Panc1 (cell line): Measurements from ENCODE around the gene NEDD8. TPM values are rescaled to one million over a fixed set of nuclear protein-coding genes. Genes with fewer than 3 reads are reported as not detected.

Experiments used
- ATAC-seq: fragments of 200-7000 bp; cut with Tn5 transposase; 2 replicates; pipeline ENCODE4 v1.9.1; 2020; ENCODE audit warnings: mild to moderate bottlenecking, moderate library complexity
- BruUV-seq: library from RNA; stranded (reverse); fragments of 400-500 nt; replicated peaks from 2 replicates; lab custom pipeline; 2021; lab: Mats Ljungman, UMichigan
- CTCF ChIA-PET: fragments of 300-600 bp; sonication (Branson Sonifier 250); formaldehyde crosslinking; loops from one replicate; lab custom pipeline; 2022; ENCODE audit warnings: antibody characterized with exemption; lab: Charles Lee
- POLR2A ChIA-PET: fragments of 300-600 bp; sonication (Branson Sonifier 250); formaldehyde crosslinking; loops from one replicate; lab custom pipeline; 2022; ENCODE audit warnings: antibody characterized with exemption; lab: Charles Lee
- DNase-seq: peaks from one replicate; pipeline ENCODE4 v3.0.0-alpha.2; 2010; ENCODE audit warnings: low read depth, low spot score
- H3K27ac ChIP-seq: 2 replicates; pipeline ENCODE4 v1.5.1; 2011; ENCODE audit warnings: mild to moderate bottlenecking, low read length, inconsistent platforms
- H3K27me3 ChIP-seq: fragments of 200-500 bp; sonication (Bioruptor generic); 2 replicates; pipeline ENCODE4 v1.6.0; 2014; ENCODE audit warnings: low read length, inconsistent platforms; ENCODE audit not compliant: control insufficient read depth, insufficient read depth
- H3K36me3 ChIP-seq: fragments of 200-500 bp; sonication (Bioruptor generic); 2 replicates; pipeline ENCODE4 v1.5.1; 2014; ENCODE audit warnings: inconsistent platforms, mild to moderate bottlenecking, low read length, moderate library complexity; ENCODE audit not compliant: control insufficient read depth, insufficient read depth
- H3K4me1 ChIP-seq: 2 replicates; pipeline ENCODE4 v1.5.1; 2011; ENCODE audit warnings: inconsistent platforms, mild to moderate bottlenecking, low read length, moderate library complexity; ENCODE audit not compliant: control insufficient read depth, insufficient read depth
- H3K4me3 ChIP-seq, 2 experiments: 2 replicates each; pipeline ENCODE4 v1.5.1; 2011 to 2012; ENCODE audit warnings: low read depth in 2 of 2, low read length in 2 of 2, mild to moderate bottlenecking in 2 of 2, inconsistent platforms in 1 of 2, moderate library complexity in 1 of 2
- H3K9me3 ChIP-seq: fragments of 200-500 bp; sonication (Bioruptor generic); 2 replicates; pipeline ENCODE4 v1.5.1; 2014; ENCODE audit warnings: low read depth, mild to moderate bottlenecking, inconsistent platforms, low read length, moderate library complexity; ENCODE audit not compliant: control insufficient read depth, insufficient read depth
- CTCF ChIP-seq: fragments of 450-650 bp; IDR thresholded peaks from 2 replicates; pipeline ENCODE4 v1.5.1; 2017; ENCODE audit warnings: mild to moderate bottlenecking
- POLR2AphosphoS5 ChIP-seq: IDR thresholded peaks from 2 replicates; pipeline ENCODE4 v1.6.1; 2012; ENCODE audit warnings: mild to moderate bottlenecking, low read depth, low read length, moderate library complexity
- REST ChIP-seq, 2 experiments: IDR thresholded peaks; 2 replicates each; pipeline ENCODE4 v1.6.1; 2011 to 2012; ENCODE audit warnings: low read depth in 2 of 2, control low read depth in 1 of 2, low read length in 1 of 2, mild to moderate bottlenecking in 1 of 2, moderate library complexity in 1 of 2; ENCODE audit not compliant: insufficient read depth in 1 of 2
- SIN3A ChIP-seq: IDR thresholded peaks from 2 replicates; pipeline ENCODE4 v1.6.1; 2012; ENCODE audit warnings: low read depth, mild to moderate bottlenecking, low read length, moderate library complexity, borderline replicate concordance; ENCODE audit not compliant: insufficient read depth
- TCF7L2 ChIP-seq: IDR thresholded peaks from 2 replicates; pipeline ENCODE4 v1.6.1; 2011; ENCODE audit warnings: mild to moderate bottlenecking, low read depth, low read length, inconsistent platforms
- in situ Hi-C: cut with HindIII; loops from 2 replicates; pipeline ENCODE4 v1.10.0; 2016; ENCODE audit warnings: low sequenced_read_pairs, low pct_unique_long_range_greater_than_20kb
- intact Hi-C: fragments of 100-400 bp; cut with micrococcal nuclease; formaldehyde crosslinking; loops from one replicate; pipeline ENCODE4 v1.10.0; 2022; ENCODE audit not compliant: unreplicated experiment
- total RNA-seq: library from RNA; stranded (reverse); gene quantifications from one replicate; pipeline ENCODE4 v1.2.1, GENCODE V29; 2021; ENCODE audit not compliant: unreplicated experiment

Gene NEDD8
- total RNA-seq, 1 experiment from 2014 or later = 155 TPM

- Histone ChIP-seq H3K27ac (no peak overlapping the region), H3K4me3 (no peak overlapping the region), H3K4me1 (no peaks in the 10 kb centered on the region; the same call in 1 of the 2 replicates), H3K9me3 (no peaks in the 10 kb centered on the region), H3K36me3 (no peaks in the 10 kb centered on the region), H3K27me3 (no peaks in the 10 kb centered on the region)
- ATAC-seq = no peak
- TF ChIP-seq POLR2AphosphoS5 (no peak), REST (IDR thresholded peaks at IDR 0.05; ENCODE audit: insufficient read depth in 1 of 2, low read depth in 2 of 2, low read length in 1 of 2) (no peak), SIN3A (no peak), CTCF (no peak), TCF7L2 (no peak)
- in situ Hi-C loops = no loop called here
- intact Hi-C loops = no loop called here
- BruUV-seq = no TSS peak
- ChIA-PET CTCF (no interaction called here), POLR2A (no interaction called here)
- no peak for DNase-seq
Observed at GRCh38 chr14:24177891-24178290, 54.3 kb downstream of the NEDD8 start.

GRCh38 chr14:24177041-24177825, 54.9 kb downstream of the NEDD8 start:
- H3K4me1 ChIP-seq = no peaks in the 10 kb centered on the region; the same call in 1 of the 2 replicates
- no peak overlapping the region for H3K4me3 ChIP-seq
- intact Hi-C loops (no loop called here), in situ Hi-C loops (no loop called here)
- ATAC-seq (no peak; the same call in 1 of the 2 replicates), DNase-seq (no peak)
- TF ChIP-seq SIN3A (no peak), REST (IDR thresholded peaks at IDR 0.05; ENCODE audit: insufficient read depth in 1 of 2, low read depth in 2 of 2, low read length in 1 of 2) (no peak), CTCF (no peak), TCF7L2 (no peak), POLR2AphosphoS5 (no peak)
- POLR2A ChIA-PET = no interaction called here
- H3K9me3 ChIP-seq = no peaks in the 10 kb centered on the region
- CTCF ChIA-PET = no interaction called here
- no peaks in the 10 kb centered on the region for H3K36me3 ChIP-seq
- no peaks in the 10 kb centered on the region for H3K27me3 ChIP-seq
- H3K27ac ChIP-seq = no peak overlapping the region
- no TSS peak for BruUV-seq
